ENCODE data around the gene DEDD2.

The DEDD2 gene

DNA sequence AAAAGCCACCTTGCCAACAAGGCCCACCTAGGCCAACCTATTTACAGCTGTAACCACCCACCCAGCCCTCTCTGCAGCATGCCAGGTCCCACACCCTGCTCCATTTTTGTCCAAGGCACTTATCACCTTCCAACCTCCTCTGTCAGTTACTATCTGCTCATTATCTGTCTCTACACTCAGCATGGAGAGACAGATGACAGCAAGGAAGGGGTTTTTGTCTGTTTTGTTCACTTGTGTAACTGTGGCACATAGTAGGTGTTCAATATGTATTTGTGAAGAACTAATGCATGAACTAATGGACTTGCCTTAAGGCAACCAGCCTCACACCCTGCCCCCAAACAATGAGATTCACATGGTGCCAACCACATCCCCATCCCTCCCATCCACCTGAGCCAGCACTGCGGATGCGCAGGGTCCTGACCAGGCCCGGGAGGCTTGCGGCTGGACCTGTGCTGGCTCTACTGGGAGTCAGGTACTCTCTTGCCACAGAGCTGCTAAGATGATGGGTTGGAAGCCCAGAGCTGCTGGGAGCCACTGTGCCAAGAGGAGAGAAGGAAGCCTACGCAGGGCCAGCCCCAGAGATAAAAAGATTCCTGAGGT is 17.3 kb downstream of the DEDD2 start:
- Histone ChIP-seq H4K20me1 (peaks cover 0 to 55% (median 0%) of the 10 kb centered on the region in 11 experiments; a peak in 5 of 22 replicates), H3K27me3 (no peaks in the 10 kb centered on the region), H3K36me3 (peaks cover 50 to 76% (median 68%) of the 10 kb centered on the region in 11 experiments), H3K4me2 (peak overlapping the region; percentile 87 to 99 (median 97)), H3K9me3 (replicated peaks in 1 of 11) (peaks cover 0 to 8% (median 0%) of the 10 kb centered on the region in 11 experiments; a peak in 3 of 22 replicates), H3K4me3 (peak overlapping the region in 9 of 10 experiments; percentile 32 to 68 (median 55); a peak in 16 of 20 replicates), H3K9ac (peak overlapping the region; percentile 64 to 87 (median 81); a peak in 19 of 22 replicates), H3K27ac (peak overlapping the region; percentile 85 to 97 (median 93); a peak in 21 of 22 replicates), H3K4me1 (peaks cover 70 to 91% (median 87%) of the 10 kb centered on the region in 10 experiments)
- TF ChIP-seq Cebpa-rat (IDR thresholded peaks at IDR 0.05), result no peak

GRCh38 chr19:42199440-42200115 is 17.9 kb downstream of the DEDD2 start:
- peak overlapping the region; percentile 87 to 99 (median 97) for H3K4me2 ChIP-seq
- H3K27me3 ChIP-seq, result no peaks in the 10 kb centered on the region
- peak overlapping the region; percentile 64 to 87 (median 81) for H3K9ac ChIP-seq
- TF ChIP-seq Cebpa-rat (IDR thresholded peaks at IDR 0.05), result no peak
- peaks cover 0 to 8% (median 0%) of the 10 kb centered on the region in 11 experiments; a peak in 3 of 22 replicates for H3K9me3 ChIP-seq (replicated peaks in 1 of 11)
- peak overlapping the region; percentile 11 to 68 (median 54); a peak in 18 of 20 replicates for H3K4me3 ChIP-seq
- peak overlapping the region; percentile 85 to 97 (median 93); a peak in 21 of 22 replicates for H3K27ac ChIP-seq
- H3K4me1 ChIP-seq, result peaks cover 70 to 89% (median 86%) of the 10 kb centered on the region in 10 experiments
- peaks cover 0 to 50% (median 0%) of the 10 kb centered on the region in 11 experiments; a peak in 5 of 22 replicates for H4K20me1 ChIP-seq
- H3K36me3 ChIP-seq, result peaks cover 45 to 70% (median 62%) of the 10 kb centered on the region in 11 experiments

DNA sequence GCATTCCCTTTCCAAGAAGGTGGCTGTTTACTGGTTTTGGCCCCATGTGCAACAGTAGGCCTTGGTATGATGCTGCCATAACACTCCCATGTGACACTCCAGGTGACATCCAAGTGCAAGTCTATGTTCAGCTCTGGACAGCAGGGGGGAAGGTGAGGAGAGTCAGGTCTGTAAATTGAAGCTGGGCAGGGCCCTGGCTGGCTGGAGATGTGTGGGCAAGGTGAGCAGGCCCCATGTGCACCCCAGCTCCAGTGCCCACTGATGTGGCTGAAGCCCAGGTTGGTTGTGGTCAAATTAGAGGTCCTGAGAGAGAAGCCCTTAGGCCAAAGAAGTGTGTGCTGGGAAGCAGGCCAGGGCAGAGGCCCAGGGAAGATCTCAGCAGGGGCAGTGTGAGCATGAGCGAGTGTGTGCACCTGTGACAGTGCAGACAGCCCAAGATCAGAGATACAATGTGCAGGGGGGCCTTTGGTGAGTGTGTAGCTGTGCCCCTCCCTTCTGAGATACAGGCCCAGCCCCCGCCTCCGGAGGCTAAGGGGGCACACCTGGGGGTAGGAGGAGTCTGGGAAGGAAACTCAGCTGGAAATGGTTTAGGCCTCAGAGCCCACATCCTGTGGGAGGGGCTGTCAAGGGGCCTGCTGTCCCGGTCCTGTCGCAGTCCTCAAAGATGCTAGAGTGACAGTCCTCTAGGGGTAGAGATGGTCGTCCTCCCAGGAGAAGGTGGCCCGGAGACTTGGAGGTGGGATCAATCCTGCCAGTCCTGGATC is 18.6 kb downstream of the DEDD2 start:
- Histone ChIP-seq H3K9ac (peak overlapping the region; percentile 64 to 87 (median 81)), H3K4me2 (peak overlapping the region; percentile 87 to 99 (median 97)), H4K20me1 (peaks cover 0 to 44% (median 0%) of the 10 kb centered on the region in 11 experiments; a peak in 4 of 22 replicates), H3K9me3 (replicated peaks in 1 of 11) (peaks cover 0 to 13% (median 4%) of the 10 kb centered on the region in 11 experiments; a peak in 12 of 22 replicates), H3K4me1 (peaks cover 70 to 87% (median 81%) of the 10 kb centered on the region in 10 experiments), H3K4me3 (peak overlapping the region; percentile 11 to 68 (median 54); a peak in 18 of 20 replicates), H3K27ac (peak overlapping the region; percentile 85 to 97 (median 93); a peak in 21 of 22 replicates), H3K27me3 (no peaks in the 10 kb centered on the region), H3K36me3 (peaks cover 39 to 63% (median 56%) of the 10 kb centered on the region in 11 experiments)
- TF ChIP-seq Cebpa-rat (IDR thresholded peaks at IDR 0.05), result no peak

DNA sequence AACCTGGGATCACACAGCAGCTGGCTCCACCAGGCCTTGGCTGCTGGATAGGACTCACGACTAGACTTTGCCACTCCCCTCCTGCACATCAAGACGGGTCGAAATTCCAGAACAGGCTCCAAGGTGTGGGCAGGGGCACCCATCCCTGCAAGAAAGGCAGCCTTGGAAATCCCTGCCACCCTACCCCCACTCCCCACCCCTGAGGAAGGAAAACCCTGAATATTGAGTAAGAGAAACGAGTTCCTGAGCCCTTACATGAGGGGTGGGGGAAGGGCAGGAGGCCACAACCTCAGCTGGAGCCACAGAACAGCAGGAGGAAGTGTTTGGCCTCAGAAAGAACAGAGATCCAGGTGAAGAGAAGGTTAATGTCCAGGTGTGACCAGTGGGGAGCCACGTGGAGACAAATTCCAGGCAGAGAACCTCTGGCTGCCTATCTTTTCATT is 20.1 kb downstream of the DEDD2 start:
- Histone ChIP-seq H3K4me3 (peak overlapping the region in 7 of 10 experiments; percentile 2 to 49 (median 40); a peak in 12 of 20 replicates), H3K27ac (peak overlapping the region in 10 of 11 experiments; percentile 54 to 97 (median 92); a peak in 20 of 22 replicates), H3K36me3 (peaks cover 29 to 49% (median 41%) of the 10 kb centered on the region in 11 experiments; a peak in 21 of 22 replicates), H4K20me1 (peaks cover 0 to 30% (median 0%) of the 10 kb centered on the region in 11 experiments; a peak in 4 of 22 replicates), H3K4me1 (peaks cover 65 to 73% (median 68%) of the 10 kb centered on the region in 10 experiments), H3K9me3 (replicated peaks in 1 of 11) (peaks cover 5 to 22% (median 12%) of the 10 kb centered on the region in 11 experiments; a peak in 20 of 22 replicates), H3K9ac (peak overlapping the region; percentile 41 to 66 (median 54); a peak in 14 of 22 replicates), H3K27me3 (no peaks in the 10 kb centered on the region), H3K4me2 (peak overlapping the region; percentile 77 to 99 (median 97))
- TF ChIP-seq Cebpa-rat (IDR thresholded peaks at IDR 0.05), result no peak

- peak overlapping the region; percentile 77 to 99 (median 97) for H3K4me2 ChIP-seq
- no peaks in the 10 kb centered on the region for H3K27me3 ChIP-seq
- peaks cover 54 to 68% (median 65%) of the 10 kb centered on the region in 10 experiments for H3K4me1 ChIP-seq
- H3K27ac ChIP-seq, result peak overlapping the region in 10 of 11 experiments; percentile 54 to 97 (median 92); a peak in 19 of 22 replicates
- H4K20me1 ChIP-seq, result peaks cover 0 to 28% (median 0%) of the 10 kb centered on the region in 11 experiments; a peak in 4 of 22 replicates
- H3K4me3 ChIP-seq, result peak overlapping the region in 5 of 10 experiments; percentile 34 to 49 (median 40); a peak in 6 of 20 replicates
- TF ChIP-seq Cebpa-rat (IDR thresholded peaks at IDR 0.05), result no peak
- peaks cover 5 to 22% (median 12%) of the 10 kb centered on the region in 11 experiments; a peak in 20 of 22 replicates for H3K9me3 ChIP-seq (replicated peaks in 1 of 11)
- H3K36me3 ChIP-seq, result peaks cover 26 to 47% (median 32%) of the 10 kb centered on the region in 11 experiments; a peak in 20 of 22 replicates
- H3K9ac ChIP-seq, result peak overlapping the region in 7 of 11 experiments; percentile 41 to 66 (median 60); a peak in 9 of 22 replicates
Observed at GRCh38 chr19:42196011-42197001, 21.2 kb downstream of the DEDD2 start.

DNA sequence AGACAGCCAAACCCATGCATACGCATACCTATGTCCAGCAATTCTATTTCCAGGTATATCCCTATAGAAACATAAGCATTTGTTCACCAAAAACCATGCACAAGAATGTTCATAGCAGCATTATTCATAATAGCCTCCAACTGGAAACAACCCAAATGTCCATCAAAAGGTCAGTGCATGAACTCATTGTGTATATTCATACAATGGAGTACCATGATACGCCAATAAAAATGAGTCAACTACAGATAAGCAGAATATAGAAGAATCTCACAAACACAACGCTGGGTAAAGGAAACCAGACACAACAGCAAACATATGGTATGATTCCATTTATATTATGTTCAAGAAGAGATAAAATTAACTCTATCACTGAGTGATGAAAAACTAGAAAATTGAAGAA is 23.8 kb downstream of the DEDD2 start:
- Histone ChIP-seq H3K27ac (no peak overlapping the region), H4K20me1 (peaks cover 0 to 5% (median 0%) of the 10 kb centered on the region in 11 experiments; a peak in 4 of 22 replicates), H3K4me1 (peaks cover 30 to 48% (median 43%) of the 10 kb centered on the region in 10 experiments), H3K9ac (no peak overlapping the region), H3K4me2 (no peak overlapping the region; a peak in 1 of 22 replicates), H3K9me3 (replicated peaks in 1 of 11) (peaks cover 5 to 22% (median 12%) of the 10 kb centered on the region in 11 experiments; a peak in 20 of 22 replicates), H3K27me3 (no peaks in the 10 kb centered on the region), H3K4me3 (no peak overlapping the region), H3K36me3 (peaks cover 15 to 26% (median 22%) of the 10 kb centered on the region in 11 experiments; a peak in 19 of 22 replicates)
- TF ChIP-seq Cebpa-rat (IDR thresholded peaks at IDR 0.05), result no peak

DNA sequence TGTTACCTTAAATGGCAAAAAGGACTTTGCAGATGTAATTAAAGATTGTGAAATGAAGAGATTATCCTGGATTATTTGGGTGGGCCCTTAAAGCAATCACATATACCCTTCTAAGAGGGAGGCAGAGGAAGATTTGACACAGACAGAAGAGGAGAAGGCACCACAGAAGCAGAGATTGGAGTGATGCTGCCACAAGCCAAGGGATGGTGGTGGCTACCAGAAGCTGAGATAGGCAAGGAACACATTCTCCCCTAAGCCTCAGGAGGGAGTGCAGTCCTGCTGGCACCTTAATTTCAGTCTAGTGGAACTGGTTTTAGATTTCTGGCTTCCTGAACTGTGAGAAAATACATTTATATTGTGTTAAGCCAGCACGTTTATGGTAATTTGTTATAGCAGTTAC is 24.2 kb downstream of the DEDD2 start:
- TF ChIP-seq Cebpa-rat (IDR thresholded peaks at IDR 0.05), result no peak
- no peaks in the 10 kb centered on the region for H3K27me3 ChIP-seq

More for the DNA sequence above, 24.2 kb downstream of the DEDD2 start:
- Histone ChIP-seq H3K9ac (no peak overlapping the region), H3K4me3 (no peak overlapping the region), H4K20me1 (peaks cover 0 to under 1% (median 0%) of the 10 kb centered on the region in 11 experiments; a peak in 2 of 22 replicates), H3K4me1 (peaks cover 26 to 44% (median 39%) of the 10 kb centered on the region in 10 experiments), H3K9me3 (replicated peaks in 1 of 11) (peaks cover 5 to 22% (median 12%) of the 10 kb centered on the region in 11 experiments; a peak in 20 of 22 replicates), H3K27ac (no peak overlapping the region), H3K4me2 (no peak overlapping the region), H3K36me3 (peaks cover 11 to 22% (median 18%) of the 10 kb centered on the region in 11 experiments; a peak in 19 of 22 replicates)

Data from BLaER1 treated with 17β-estradiol and CSF1 and Interleukin-3, amounts not matched to agents 10 nM and 100 nM (cell line).